ENCODE results near the gene SLC38A1. TPM values are rescaled to one million over a fixed set of nuclear protein-coding genes. Genes with fewer than 3 reads are reported as not detected.

The SLC38A1 gene
- total and polyA plus RNA-seq, 2 donors from 2014 or later = 13.3 to 124 TPM

DNA sequence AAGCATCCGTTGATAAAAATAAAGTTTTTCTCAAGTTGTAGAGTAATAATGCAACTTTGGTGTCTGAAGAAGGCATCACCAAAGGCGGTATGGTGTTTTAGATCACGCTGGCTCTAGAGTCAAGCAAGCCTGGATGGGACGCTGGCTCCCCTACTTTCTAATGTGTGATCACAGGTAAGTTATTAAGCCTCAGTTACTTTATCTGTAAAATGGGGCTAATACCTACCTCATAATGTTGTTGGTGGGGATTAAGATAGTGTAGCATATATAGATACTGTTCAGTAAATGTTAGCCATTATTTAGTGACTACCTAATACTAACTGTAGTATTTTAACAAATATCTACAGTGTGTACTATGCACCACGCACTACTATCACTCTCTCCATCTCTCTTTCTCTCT is 45.8 kb downstream of the SLC38A1 start:
- DNase-seq (no peak), FAIRE-seq (no peak)
- peaks cover 0 to 5% (median 0%) of the 10 kb centered on the region in 3 donors for H3K4me1 ChIP-seq (ENCODE audit: control insufficient read depth in 2 of 3, insufficient read depth in 2 of 3, low read depth in 1 of 3, low read length in 3 of 3)
- intact Hi-C loops (cut with DNase I) = no loop called here
- H3K36me3 ChIP-seq (ENCODE audit: control insufficient read depth in 2 of 3, insufficient read depth in 3 of 3, low read length in 3 of 3) = no peaks in the 10 kb centered on the region
- no peak for TF ChIP-seq CTCF (IDR thresholded peaks at IDR 0.05; ENCODE audit: borderline replicate concordance, extremely low read depth, insufficient read depth)
- no peak overlapping the region for H3K9ac ChIP-seq (ENCODE audit: low read length in 3 of 3)
- H3K9me3 ChIP-seq (ENCODE audit: control insufficient read depth in 2 of 3, insufficient read depth in 1 of 3, low read length in 3 of 3) = no peaks in the 10 kb centered on the region
- no peaks in the 10 kb centered on the region for H3K27me3 ChIP-seq (ENCODE audit: control insufficient read depth, insufficient read depth, low read length)
- no peak overlapping the region for H3K4me3 ChIP-seq (ENCODE audit: low read length in 3 of 3)
- H3K27ac ChIP-seq (ENCODE audit: low read depth in 2 of 2, low read length in 2 of 2) = no peak overlapping the region

DNA sequence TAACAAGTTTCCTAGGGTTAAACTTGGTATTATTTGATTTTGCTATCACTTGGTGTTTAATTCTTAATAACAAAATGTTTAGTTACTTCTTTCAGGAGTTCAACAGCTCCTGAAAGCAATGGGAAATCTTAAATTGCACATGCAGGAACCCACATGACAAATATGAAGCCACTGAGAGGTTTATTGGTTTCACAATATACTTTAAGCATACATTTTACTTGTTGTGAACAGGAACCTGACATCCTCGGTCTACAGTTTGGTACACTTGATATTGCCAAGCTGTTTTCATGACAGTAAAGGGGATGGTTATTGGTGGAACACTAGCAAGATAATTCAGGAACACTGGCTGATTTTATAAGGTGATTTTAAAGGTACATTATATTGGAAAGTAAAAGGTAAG is 46.2 kb downstream of the SLC38A1 start:
- peaks cover 0 to 5% (median 0%) of the 10 kb centered on the region in 3 donors for H3K4me1 ChIP-seq (ENCODE audit: control insufficient read depth in 2 of 3, insufficient read depth in 2 of 3, low read depth in 1 of 3, low read length in 3 of 3)
- intact Hi-C loops (cut with DNase I) = no loop called here
- FAIRE-seq = no peak
- no peak for DNase-seq
- H3K9ac ChIP-seq (ENCODE audit: low read length in 3 of 3) = no peak overlapping the region
- H3K4me3 ChIP-seq (ENCODE audit: low read length in 3 of 3) = no peak overlapping the region
- H3K9me3 ChIP-seq (ENCODE audit: control insufficient read depth in 2 of 3, insufficient read depth in 1 of 3, low read length in 3 of 3) = no peaks in the 10 kb centered on the region
- no peaks in the 10 kb centered on the region for H3K36me3 ChIP-seq (ENCODE audit: control insufficient read depth in 2 of 3, insufficient read depth in 3 of 3, low read length in 3 of 3)
- H3K27me3 ChIP-seq (ENCODE audit: control insufficient read depth, insufficient read depth, low read length) = no peaks in the 10 kb centered on the region
- no peak overlapping the region for H3K27ac ChIP-seq (ENCODE audit: low read depth in 2 of 2, low read length in 2 of 2)
- TF ChIP-seq CTCF (IDR thresholded peaks at IDR 0.05; ENCODE audit: borderline replicate concordance, extremely low read depth, insufficient read depth) = no peak

DNA sequence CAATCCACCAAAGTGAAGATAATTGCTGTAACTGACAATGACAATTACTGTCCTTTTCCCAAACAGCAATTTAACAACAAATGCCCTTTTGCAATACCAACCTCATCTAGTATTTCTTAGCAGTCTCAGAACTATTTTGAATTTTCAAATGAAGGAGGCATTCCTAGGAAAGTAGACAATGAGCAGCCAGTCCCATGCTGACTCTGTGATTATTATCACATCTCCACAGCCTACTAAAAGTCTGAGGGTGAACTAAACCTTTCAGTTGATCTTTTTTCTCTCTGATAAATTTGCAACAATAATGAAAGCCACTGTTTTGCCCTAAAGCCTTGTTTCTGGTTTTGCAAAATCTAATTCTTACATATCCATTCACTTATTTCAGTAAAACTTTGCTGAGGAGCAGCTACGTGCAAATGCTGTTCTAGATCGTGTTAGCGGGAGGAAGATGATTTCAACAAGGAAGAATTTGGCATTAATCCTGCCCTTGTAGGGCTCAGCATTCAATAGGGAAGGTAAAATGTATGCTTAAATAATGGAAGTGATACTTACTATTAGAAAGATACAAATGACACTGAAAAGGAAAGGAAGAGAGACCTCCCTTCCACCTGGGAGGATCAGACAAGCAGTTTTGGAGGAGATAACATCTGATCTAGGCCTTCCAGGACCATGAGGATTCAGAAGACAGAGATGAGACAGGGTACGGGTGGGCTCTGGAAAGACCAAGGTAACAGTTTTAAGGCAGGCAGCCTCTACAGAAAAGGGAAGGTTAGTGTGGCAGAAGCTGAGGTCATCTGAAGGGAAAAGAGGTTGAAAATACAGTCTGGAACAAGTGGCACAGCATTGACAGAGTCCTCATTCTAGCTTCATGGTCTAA is 47.4 kb downstream of the SLC38A1 start:
- Histone ChIP-seq H3K27me3 (ENCODE audit: control insufficient read depth, insufficient read depth, low read length) (no peaks in the 10 kb centered on the region), H3K9ac (ENCODE audit: low read length in 3 of 3) (no peak overlapping the region), H3K36me3 (ENCODE audit: control insufficient read depth in 2 of 3, insufficient read depth in 3 of 3, low read length in 3 of 3) (no peaks in the 10 kb centered on the region), H3K4me3 (ENCODE audit: low read length in 3 of 3) (no peak overlapping the region), H3K4me1 (ENCODE audit: control insufficient read depth in 2 of 3, insufficient read depth in 2 of 3, low read depth in 1 of 3, low read length in 3 of 3) (peaks cover 0 to 5% (median 0%) of the 10 kb centered on the region in 3 donors), H3K9me3 (ENCODE audit: control insufficient read depth in 2 of 3, insufficient read depth in 1 of 3, low read length in 3 of 3) (no peaks in the 10 kb centered on the region), H3K27ac (ENCODE audit: low read depth in 2 of 2, low read length in 2 of 2) (no peak overlapping the region)
- no peak for DNase-seq
- intact Hi-C loops (cut with DNase I) = no loop called here
- FAIRE-seq = no peak
- no peak for TF ChIP-seq CTCF (IDR thresholded peaks at IDR 0.05; ENCODE audit: borderline replicate concordance, extremely low read depth, insufficient read depth)
